ENCODE results near the gene WDR36.

The WDR36 gene

GRCh38 chr5:111066261-111066938 lies 25.7 kb upstream of the WDR36 start:
- no peak for FAIRE-seq
- no peak for TF ChIP-seq CTCF (IDR thresholded peaks at IDR 0.05; ENCODE audit: insufficient read depth, missing control alignments)

DNA sequence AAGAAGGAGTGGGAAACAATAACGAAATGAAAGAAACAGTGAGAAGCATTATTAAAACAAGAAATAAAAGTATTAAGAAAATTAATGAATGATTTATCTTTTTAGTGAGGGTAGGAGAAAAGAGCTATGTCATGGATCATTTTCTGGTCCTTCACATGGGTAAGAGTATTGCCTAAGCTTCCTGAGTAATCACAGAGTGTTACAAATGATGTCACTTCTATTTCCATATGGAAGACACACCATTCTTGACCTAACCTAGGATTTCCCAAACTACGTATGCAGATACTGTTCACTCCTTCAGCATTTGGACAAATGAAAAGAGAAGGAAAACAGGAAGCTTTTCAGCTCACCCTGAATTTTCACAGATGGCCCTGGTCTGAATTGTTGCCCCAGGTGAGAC lies 23.9 kb upstream of the WDR36 start:
- DNase-seq (ENCODE audit: insufficient read length, low spot score) (no peak), FAIRE-seq (no peak)
- TF ChIP-seq CTCF (IDR thresholded peaks at IDR 0.05; ENCODE audit: insufficient read depth, missing control alignments): no peak

More at GRCh38 chr5:111066261-111066938, 25.7 kb upstream of the WDR36 start:
- DNase-seq (ENCODE audit: insufficient read length, low spot score): no peak

GRCh38 chr5:111069839-111070238 lies 22.3 kb upstream of the WDR36 start:
- FAIRE-seq (no peak), DNase-seq (ENCODE audit: insufficient read length, low spot score) (no peak)
- no peak for TF ChIP-seq CTCF (IDR thresholded peaks at IDR 0.05; ENCODE audit: insufficient read depth, missing control alignments)

DNA sequence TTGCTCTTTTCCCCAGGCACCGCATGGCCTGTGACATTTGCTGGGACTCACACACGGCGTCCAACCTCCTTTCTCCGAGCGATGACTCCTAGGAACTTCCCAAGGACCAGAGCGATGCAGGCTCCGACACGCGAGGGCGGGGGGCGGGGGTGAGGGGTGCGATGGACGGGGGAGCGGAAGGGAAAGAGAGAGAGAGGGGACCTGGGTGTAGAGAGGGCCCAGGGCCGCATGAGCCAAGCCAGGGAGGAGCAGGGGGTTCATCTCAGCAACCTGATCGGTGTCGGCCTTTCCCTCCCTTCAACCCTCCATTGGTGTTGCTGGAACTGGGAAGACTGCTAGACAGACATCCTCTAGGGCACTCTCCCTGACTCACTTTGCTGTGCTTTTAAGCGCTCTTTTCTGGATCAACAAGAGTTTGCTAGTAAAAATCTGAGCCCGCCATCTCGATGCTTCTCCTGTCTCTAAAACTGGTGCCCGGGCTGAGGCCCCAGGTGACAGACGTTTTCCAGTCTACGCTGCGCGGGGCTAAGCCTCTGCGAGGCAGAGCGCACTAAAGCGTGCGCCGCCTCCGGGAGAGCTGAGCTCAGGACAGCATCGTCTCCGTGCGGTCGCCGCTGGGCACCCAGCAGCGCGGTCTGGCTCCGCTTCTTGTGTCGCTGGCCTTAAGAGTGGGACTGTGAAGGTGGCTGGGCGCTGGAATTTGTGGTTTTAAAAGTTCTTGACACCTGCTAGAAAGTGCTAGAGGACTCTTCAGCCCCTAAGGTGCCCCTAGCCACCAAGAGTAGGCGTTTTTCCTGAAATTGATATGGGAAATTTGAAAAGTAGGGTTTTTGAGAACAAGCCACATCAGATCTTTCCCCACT lies 21.6 kb upstream of the WDR36 start:
- FAIRE-seq: no peak
- no peak for DNase-seq (ENCODE audit: insufficient read length, low spot score)
- TF ChIP-seq CTCF (IDR thresholded peaks at IDR 0.05; ENCODE audit: insufficient read depth, missing control alignments): no peak

DNA sequence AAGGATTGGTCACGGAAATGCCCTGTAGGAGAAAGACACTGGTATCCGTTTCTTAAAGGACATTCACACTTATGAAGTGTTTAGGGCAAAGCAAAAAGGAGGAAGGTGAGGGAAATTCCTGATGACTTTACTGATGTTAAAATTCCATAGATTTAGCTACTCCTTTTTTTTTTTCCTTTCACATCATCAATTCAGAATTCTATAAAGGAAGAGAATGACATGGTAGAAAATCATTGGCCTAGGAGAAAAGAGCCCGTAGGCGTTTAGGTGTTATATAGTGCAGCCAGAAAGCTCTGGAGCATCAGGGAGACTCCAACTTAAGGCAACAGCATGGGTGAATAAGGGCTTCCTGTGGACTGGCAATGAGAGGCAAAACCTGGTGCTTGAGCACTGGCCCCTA lies 20.7 kb upstream of the WDR36 start, which contains the start of gene TSLP:
Gene TSLP, plus strand, starts transcription at position 301 of the 400 bp plus-strand sequence. CDS start 178 bp downstream, outside the sequence.
- no peak for DNase-seq (ENCODE audit: insufficient read length, low spot score)
- no peak for FAIRE-seq
- TF ChIP-seq CTCF (IDR thresholded peaks at IDR 0.05; ENCODE audit: insufficient read depth, missing control alignments): no peak

DNA sequence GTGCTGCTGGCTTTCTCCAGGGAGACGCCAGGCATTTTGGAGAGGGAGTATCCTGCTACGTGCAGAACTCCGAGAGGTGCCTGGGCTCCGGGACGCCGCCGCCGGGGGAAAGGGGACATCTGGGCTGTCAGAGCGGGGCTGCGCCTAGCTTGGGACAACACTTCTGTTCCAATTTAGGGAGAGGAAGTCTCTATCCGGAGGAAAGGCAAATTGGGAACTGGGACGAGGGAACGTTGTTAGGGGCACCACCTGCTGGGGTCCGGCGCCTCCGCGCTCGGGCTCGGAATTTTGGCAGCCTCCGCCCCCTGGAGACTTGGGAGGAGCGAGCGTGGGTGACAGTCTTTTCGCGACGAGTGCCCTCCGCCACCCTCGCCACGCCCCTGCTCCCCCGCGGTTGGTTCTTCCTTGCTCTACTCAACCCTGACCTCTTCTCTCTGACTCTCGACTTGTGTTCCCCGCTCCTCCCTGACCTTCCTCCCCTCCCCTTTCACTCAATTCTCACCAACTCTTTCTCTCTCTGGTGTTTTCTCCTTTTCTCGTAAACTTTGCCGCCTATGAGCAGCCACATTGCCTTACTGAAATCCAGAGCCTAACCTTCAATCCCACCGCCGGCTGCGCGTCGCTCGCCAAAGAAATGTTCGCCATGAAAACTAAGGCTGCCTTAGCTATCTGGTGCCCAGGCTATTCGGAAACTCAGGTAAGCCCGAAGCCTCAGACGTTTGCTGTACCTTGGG lies 19.0 kb upstream of the WDR36 start:
- no peak for DNase-seq (ENCODE audit: insufficient read length, low spot score)
- no peak for TF ChIP-seq CTCF (IDR thresholded peaks at IDR 0.05; ENCODE audit: insufficient read depth, missing control alignments)
- FAIRE-seq: no peak
